Epithelial cell of proximal tubule (primary cell): ENCODE measurements around the gene PRSS27. TPM values are rescaled to one million over a fixed set of nuclear protein-coding genes. Genes with fewer than 3 reads are reported as not detected.

Experiments
- DNase-seq: peaks from one replicate; pipeline ENCODE4 v3.0.0-alpha.2; 2011; ENCODE audit warnings: low read depth
- H3K4me3 ChIP-seq: 2 replicates; pipeline ENCODE4 v1.5.1; 2011; ENCODE audit warnings: low read depth, mild to moderate bottlenecking, low read length
- CTCF ChIP-seq: conservative IDR thresholded peaks from 2 replicates; pipeline ENCODE4 v1.5.1; 2012; ENCODE audit warnings: low read depth, mild to moderate bottlenecking, low read length
- total RNA-seq: library from RNA; depleted of rRNA; stranded (reverse); fragments of >200 nt; gene quantifications from 2 replicates; pipeline ENCODE4 v1.2.3, GENCODE V29; 2015

Gene PRSS27
- total RNA-seq: 0.29 and 0.92 TPM in 2 replicates

- H3K4me3 ChIP-seq: peak within 1 kb of the TSS; percentile 75
- DNase-seq: no peak
- no peak for TF ChIP-seq CTCF
These were observed at the start of gene PRSS27 for GRCh38 chr16:2720064-2720457. TSS of gene PRSS27 (minus strand) at chr16:2720224. CDS start at chr16:2720160, 64 bp downstream.

- TF ChIP-seq CTCF: no peak
- no peak overlapping the region for H3K4me3 ChIP-seq
- DNase-seq: no peak
These were observed 49.6 kb upstream of the PRSS27 start for GRCh38 chr16:2769675-2770056.

GRCh38 chr16:2769100-2769529 is 49.1 kb upstream of the PRSS27 start:
- H3K4me3 ChIP-seq: no peak overlapping the region
- no peak for TF ChIP-seq CTCF

GRCh38 chr16:2768403-2769089 is 48.5 kb upstream of the PRSS27 start:
- no peak overlapping the region for H3K4me3 ChIP-seq
- TF ChIP-seq CTCF: no peak
- no peak for DNase-seq

More at GRCh38 chr16:2769100-2769529, 49.1 kb upstream of the PRSS27 start:
- DNase-seq: no peak

- TF ChIP-seq CTCF: no peak
- DNase-seq: no peak
- no peak overlapping the region for H3K4me3 ChIP-seq
These were observed 47.9 kb upstream of the PRSS27 start for GRCh38 chr16:2767891-2768290.

- H3K4me3 ChIP-seq: no peak overlapping the region
- TF ChIP-seq CTCF: no peak
- no peak for DNase-seq
These were observed 47.2 kb upstream of the PRSS27 start for GRCh38 chr16:2767140-2767731.
